MM.1S (cell line): ENCODE measurements around the gene EPN1.
A peak's percentile ranks its signal among the peaks of the same experiment; 100 is the strongest.

Experiments
- DNase-seq: peaks from one replicate; pipeline ENCODE4 v3.0.0-alpha.2; 2015
- H2AFZ ChIP-seq: fragments of 300-600 bp; sonication (generic); 2 replicates; pipeline ENCODE4 v1.6.0; 2016; ENCODE audit warnings: antibody characterized with exemption, low read length
- H3F3A ChIP-seq: fragments of 300-600 bp; sonication (generic); 2 replicates; pipeline ENCODE4 v1.6.1; 2016; ENCODE audit warnings: mild to moderate bottlenecking, antibody characterized with exemption, low read length, moderate library complexity, mixed read lengths; ENCODE audit not compliant: insufficient read depth
- H3K27ac ChIP-seq: fragments of 300-600 bp; sonication (generic); 2 replicates; pipeline ENCODE4 v1.5.1; 2016; ENCODE audit warnings: mild to moderate bottlenecking, low read length
- H3K27me3 ChIP-seq: fragments of 300-600 bp; sonication (generic); replicated peaks from 2 replicates; pipeline ENCODE4 v1.6.0; 2016; ENCODE audit warnings: low read length; ENCODE audit not compliant: insufficient read depth
- H3K36me3 ChIP-seq: fragments of 300-600 bp; sonication (generic); replicated peaks from 2 replicates; pipeline ENCODE4 v1.6.1; 2016; ENCODE audit warnings: mild to moderate bottlenecking, low read length, mixed read lengths; ENCODE audit not compliant: insufficient read depth
- H3K4me1 ChIP-seq: fragments of 300-600 bp; sonication (generic); 2 replicates; pipeline ENCODE4 v1.6.1; 2016; ENCODE audit warnings: low read length, mixed read lengths
- H3K4me2 ChIP-seq: fragments of 300-600 bp; sonication (generic); 2 replicates; pipeline ENCODE4 v1.6.0; 2016; ENCODE audit warnings: low read depth, low read length
- H3K4me3 ChIP-seq: fragments of 300-600 bp; sonication (generic); 2 replicates; pipeline ENCODE4 v1.5.1; 2016; ENCODE audit warnings: low read length, mixed read lengths
- H3K79me2 ChIP-seq: fragments of 300-600 bp; sonication (generic); 2 replicates; pipeline ENCODE4 v1.6.1; 2016; ENCODE audit warnings: mixed run types, low read length, mixed read lengths
- H3K9ac ChIP-seq: fragments of 300-600 bp; sonication (generic); 2 replicates; pipeline ENCODE4 v1.6.1; 2016; ENCODE audit warnings: low read length, mixed read lengths
- H3K9me2 ChIP-seq: fragments of 300-600 bp; sonication (generic); replicated peaks from 2 replicates; pipeline ENCODE4 v1.6.1; 2016; ENCODE audit warnings: mild to moderate bottlenecking, low read length, mixed read lengths; ENCODE audit not compliant: insufficient read depth
- H3K9me3 ChIP-seq: fragments of 300-600 bp; sonication (generic); replicated peaks from 2 replicates; pipeline ENCODE4 v1.6.1; 2016; ENCODE audit warnings: mild to moderate bottlenecking, low read length, mixed read lengths; ENCODE audit not compliant: insufficient read depth
- H4K20me1 ChIP-seq: fragments of 300-600 bp; sonication (generic); 2 replicates; pipeline ENCODE4 v1.6.1; 2016; ENCODE audit warnings: mild to moderate bottlenecking, low read length, moderate library complexity, mixed read lengths; ENCODE audit not compliant: insufficient read depth
- CTCF ChIP-seq: fragments of 300-600 bp; sonication (generic); IDR thresholded peaks from 2 replicates; pipeline ENCODE4 v1.5.1; 2016; ENCODE audit warnings: antibody characterized with exemption, low read length, mixed read lengths
- EZH2 ChIP-seq: fragments of 300-600 bp; sonication (generic); optimal IDR thresholded peaks from 2 replicates; pipeline ENCODE3; 2017; ENCODE audit warnings: low read depth, mild to moderate bottlenecking, antibody characterized with exemption, low read length, mixed read lengths
- EZH2phosphoT487 ChIP-seq: fragments of 300-600 bp; sonication (generic); IDR thresholded peaks from 2 replicates; pipeline ENCODE4 v1.6.1; 2018; ENCODE audit warnings: antibody characterized with exemption, low read length

EPN1 gene

GRCh38 chr19:55674841-55675660, at the start of gene EPN1:
Gene EPN1 (plus strand): TSS chr19:55675226. CDS start chr19:55678628, 3,402 bp downstream.
- Histone ChIP-seq H3K27me3 (no peaks in the 10 kb centered on the region), H3K9ac (peak within 1 kb of the TSS; percentile 85), H3K4me1 (peaks cover 27% of the 10 kb centered on the region), H3K9me2 (no peaks in the 10 kb centered on the region), H2AFZ (no peak within 1 kb of the TSS), H3K4me3 (peak within 1 kb of the TSS; percentile 75), H3K27ac (peak within 1 kb of the TSS; percentile 87), H3F3A (peaks cover 47% of the 10 kb centered on the region), H3K4me2 (peak within 1 kb of the TSS; percentile 64), H4K20me1 (peaks cover 14% of the 10 kb centered on the region), H3K79me2 (peaks cover 85% of the 10 kb centered on the region), H3K9me3 (no peaks in the 10 kb centered on the region), H3K36me3 (peaks cover 9% of the 10 kb centered on the region)
- TF ChIP-seq EZH2 (no peak), EZH2phosphoT487 (no peak), CTCF (no peak)
- peak; percentile 99 for DNase-seq

- Histone ChIP-seq H3K9me3 (no peaks in the 10 kb centered on the region), H2AFZ (no peak overlapping the region), H3K4me2 (no peak overlapping the region), H3K4me3 (no peak overlapping the region), H3K4me1 (no peaks in the 10 kb centered on the region), H4K20me1 (no peaks in the 10 kb centered on the region), H3K79me2 (no peaks in the 10 kb centered on the region; the same call in 1 of the 2 replicates), H3F3A (0 out of 2 replicates have a peak, but pooled peaks cover 9% of the 10 kb centered on the region), H3K9me2 (no peaks in the 10 kb centered on the region), H3K27ac (no peak overlapping the region), H3K9ac (no peak overlapping the region), H3K27me3 (peaks cover 23% of the 10 kb centered on the region), H3K36me3 (no peaks in the 10 kb centered on the region)
- TF ChIP-seq EZH2phosphoT487 (no peak), CTCF (no peak), EZH2 (no peak)
- no peak for DNase-seq
Measured at GRCh38 chr19:55626350-55626749, 48.7 kb upstream of the EPN1 start.

GRCh38 chr19:55632463-55632834, 42.6 kb upstream of the EPN1 start:
- H3K9me2 ChIP-seq: no peaks in the 10 kb centered on the region
- H2AFZ ChIP-seq: no peak overlapping the region
- peaks cover 26% of the 10 kb centered on the region for H3K79me2 ChIP-seq
- H4K20me1 ChIP-seq: no peaks in the 10 kb centered on the region
- no peak overlapping the region for H3K4me3 ChIP-seq
- no peaks in the 10 kb centered on the region for H3K36me3 ChIP-seq
- H3K4me2 ChIP-seq: no peak overlapping the region
- no peak for TF ChIP-seq EZH2
- TF ChIP-seq CTCF: peak; percentile 91
- no peak overlapping the region for H3K27ac ChIP-seq
- H3K9me3 ChIP-seq: no peaks in the 10 kb centered on the region
- H3K4me1 ChIP-seq: peaks cover 13% of the 10 kb centered on the region
- peaks cover 15% of the 10 kb centered on the region for H3K27me3 ChIP-seq
- no peak overlapping the region for H3K9ac ChIP-seq
- DNase-seq: peak; percentile 93
- peaks cover 9% of the 10 kb centered on the region for H3F3A ChIP-seq
